NCI-H2196 (cell line): ENCODE measurements around the gene HEY2.
"Not testable (repeated sequence)": the region's sequence is repeated elsewhere in the genome, so short reads cannot be mapped to it uniquely, and the experiment has no call there.

Experiments used
- DNase-seq: peaks from one replicate; lab custom pipeline; 2025; ENCODE audit not compliant: unreplicated experiment; lab: John Stamatoyannopoulos, UW

HEY2 gene

DNA sequence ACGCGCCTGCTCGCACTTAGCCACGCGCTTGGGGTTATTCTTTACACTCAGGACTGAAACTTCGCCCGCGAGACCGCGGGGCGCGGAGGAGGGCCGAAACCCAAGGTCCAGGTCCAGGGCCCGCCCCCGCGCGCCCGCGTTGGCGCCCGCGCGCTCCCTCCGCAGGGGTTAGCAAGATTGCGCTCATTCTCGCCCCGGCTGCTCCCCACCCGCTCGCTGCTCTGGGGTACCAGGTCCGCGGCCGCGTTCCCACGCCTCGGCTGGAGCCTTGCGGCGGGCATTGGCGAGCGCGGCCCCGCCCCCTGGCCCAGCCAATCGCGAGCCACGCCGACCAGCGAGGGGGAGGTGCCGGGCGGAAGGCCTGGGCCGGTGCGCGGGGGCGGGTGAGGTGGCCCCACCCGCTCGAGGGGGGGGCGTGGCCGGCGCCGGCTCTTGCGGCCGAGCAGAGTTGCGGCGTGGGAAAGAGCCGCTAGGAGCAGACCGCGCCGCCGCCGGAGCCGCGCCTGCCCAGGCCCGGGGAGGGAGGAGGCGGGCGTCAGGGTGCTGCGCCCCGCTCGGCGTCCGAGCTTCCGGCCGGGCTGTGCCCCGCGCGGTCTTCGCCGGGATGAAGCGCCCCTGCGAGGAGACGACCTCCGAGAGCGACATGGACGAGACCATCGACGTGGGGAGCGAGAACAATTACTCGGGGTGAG is at the start of gene HEY2:
Gene HEY2, plus strand, starts transcription at position 460 of the 692 bp plus-strand sequence. Its CDS starts 145 bp downstream, at position 605.
- peak; percentile 94 for DNase-seq

DNA sequence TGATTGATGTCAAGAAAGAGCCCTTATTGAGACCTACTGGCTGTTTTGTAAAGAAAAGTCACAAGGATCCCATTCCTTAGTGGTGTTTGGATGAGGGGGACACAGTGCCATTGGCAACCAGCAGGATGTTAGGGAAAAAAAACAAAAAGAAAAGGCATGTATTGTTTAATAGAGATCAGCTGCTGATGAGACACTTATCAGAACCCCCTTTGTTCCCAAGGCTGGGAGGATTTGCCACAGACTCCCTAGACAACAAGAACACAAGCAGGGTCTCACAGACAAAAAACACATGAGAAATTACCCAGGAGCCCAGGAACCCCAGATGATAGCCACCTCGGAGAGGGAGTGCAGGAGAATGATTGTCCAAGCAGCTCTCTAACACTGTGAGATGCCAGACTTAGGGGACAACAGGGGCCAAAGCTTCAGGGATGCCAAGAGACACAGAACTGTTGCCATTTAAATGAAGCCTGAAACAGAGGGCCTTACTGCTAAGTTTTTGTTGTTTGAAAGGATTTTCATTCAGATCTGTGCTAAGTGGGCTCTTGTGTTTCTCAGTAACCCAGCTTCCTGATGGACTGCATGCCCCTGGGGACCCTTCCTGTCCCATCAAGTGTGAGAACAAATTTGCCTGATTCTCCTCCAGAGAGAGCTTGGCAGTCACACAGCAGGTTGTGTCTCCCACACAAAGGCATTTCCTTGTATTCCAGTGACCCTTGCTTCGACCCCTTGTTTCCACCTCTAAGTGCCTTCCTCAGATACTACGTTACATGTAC is 48.7 kb upstream of the HEY2 start:
- no peak for DNase-seq

DNA sequence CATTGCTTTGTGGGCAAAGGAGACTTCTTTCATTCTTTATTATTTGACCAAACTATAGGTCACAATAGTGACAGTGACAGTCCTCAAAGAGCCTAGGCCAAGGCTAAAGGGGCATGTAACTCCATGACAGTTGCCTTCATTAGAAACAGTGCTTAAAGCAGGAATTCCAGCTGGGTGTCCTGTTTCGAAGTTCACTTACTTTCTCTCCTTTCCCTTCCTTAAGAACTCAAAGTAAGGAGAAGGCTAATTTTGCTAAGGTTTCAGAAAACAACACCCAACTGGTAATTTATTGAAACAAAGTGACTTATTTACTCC is 48.1 kb upstream of the HEY2 start:
- no peak for DNase-seq

DNA sequence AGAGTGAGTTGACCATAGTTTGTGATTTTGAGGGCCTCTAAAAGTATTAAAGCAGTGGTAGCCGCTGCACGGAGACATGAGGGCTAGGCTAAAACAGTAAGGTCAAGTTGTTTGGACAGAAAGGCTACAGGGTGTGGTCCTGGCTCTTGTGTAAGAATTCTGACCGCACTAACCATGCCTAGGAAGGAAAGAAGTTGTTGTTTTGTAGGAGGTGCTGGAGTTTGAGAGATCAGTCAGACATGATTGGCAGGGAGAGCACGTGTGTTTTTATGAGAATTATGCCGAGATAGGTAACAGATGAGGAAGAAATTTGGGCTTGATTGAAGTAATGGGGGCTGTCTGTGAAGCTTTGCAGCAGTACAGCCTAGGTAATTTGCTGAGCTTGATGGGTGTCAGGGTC is 45.5 kb upstream of the HEY2 start:
- not testable (repeated sequence) for DNase-seq

DNA sequence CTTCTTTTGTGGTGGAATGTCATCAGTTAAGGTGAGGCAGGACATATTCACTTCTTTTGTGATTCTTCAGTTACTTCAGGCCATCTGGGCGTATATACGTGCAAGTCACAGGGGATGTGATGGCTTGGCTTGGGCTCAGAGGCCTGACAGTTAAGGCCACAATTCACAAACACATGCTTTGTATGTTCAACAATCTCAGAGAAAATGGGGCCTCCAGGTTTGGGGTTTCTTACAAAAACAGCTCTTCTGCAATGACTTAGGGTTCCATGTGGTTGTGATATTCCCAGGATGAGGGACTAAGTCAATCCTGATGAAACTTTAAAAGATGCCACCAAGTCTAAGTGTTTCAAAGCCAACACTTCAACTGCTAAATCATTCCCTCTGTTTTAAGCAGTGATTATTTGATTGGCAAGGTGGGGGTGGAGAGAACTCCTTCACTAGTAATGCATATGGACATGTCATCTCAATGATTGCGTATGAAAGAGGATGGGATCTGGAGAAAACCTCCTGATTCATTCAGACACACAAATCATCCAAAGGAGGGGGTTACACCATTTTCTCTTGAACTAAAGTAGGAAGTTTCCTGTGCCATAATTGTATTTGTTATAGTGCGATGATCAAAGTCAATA is 41.7 kb upstream of the HEY2 start:
- DNase-seq: no peak

DNA sequence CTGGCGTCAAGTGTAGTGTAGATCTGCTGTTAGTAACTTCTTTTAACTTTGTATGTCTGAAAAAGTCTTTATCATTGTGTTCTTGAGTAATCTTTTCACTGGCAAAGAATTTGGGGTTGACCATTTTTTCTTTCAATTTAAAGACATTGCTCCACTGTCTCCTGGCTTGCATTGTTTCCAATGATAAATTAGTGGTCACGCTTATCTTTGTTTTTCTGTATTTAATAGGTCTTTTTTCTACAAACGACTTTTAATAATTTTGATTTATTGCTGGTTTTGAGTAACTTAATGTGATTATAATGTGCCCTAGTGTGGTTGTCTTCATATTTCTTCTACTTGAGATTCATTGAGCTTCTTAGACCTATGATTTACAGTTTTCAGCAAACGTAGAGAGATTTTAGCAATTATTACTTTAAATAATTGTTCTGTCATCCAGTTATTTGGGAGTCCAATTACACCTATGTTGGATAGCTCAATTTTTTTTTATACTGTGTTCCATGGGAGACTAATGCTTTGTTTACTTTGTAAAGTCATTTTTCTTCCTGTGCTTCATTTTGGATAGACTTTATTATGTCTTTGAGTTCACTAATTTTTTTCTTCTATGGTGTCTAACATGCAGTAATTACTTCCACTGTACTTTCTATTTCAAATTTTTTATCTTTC is 38.3 kb upstream of the HEY2 start:
- no peak for DNase-seq

DNA sequence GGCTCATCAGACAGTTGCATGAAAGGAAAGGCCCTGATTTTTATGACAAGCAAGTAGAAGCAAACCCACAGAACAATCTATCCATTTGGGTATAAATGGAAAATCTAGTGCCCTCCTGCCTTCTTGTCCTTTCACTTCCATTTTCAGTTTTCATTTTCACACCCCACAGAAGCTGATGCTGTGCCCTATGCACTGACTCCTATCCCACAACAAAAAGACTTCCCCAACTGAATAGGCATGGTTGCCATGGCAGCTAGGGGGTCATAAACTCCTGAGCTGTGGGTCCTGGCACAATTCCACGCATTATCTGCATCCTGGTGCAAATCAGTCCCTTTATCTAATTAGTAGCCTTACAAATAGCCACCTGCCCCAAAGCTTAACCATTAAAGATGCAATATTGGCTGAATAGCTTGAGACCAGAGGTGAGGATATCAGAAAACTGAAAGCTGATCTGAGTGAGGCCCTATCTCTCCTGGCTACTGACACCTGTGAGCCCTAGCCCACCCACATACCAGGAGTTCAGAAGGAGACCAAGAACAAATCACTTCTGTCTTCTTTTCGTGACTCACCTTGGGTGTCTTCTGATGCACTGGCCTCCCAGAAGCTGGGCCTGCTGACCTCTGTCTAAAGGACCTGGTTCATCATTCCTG is 34.9 kb upstream of the HEY2 start:
- peak; percentile 48 for DNase-seq

DNA sequence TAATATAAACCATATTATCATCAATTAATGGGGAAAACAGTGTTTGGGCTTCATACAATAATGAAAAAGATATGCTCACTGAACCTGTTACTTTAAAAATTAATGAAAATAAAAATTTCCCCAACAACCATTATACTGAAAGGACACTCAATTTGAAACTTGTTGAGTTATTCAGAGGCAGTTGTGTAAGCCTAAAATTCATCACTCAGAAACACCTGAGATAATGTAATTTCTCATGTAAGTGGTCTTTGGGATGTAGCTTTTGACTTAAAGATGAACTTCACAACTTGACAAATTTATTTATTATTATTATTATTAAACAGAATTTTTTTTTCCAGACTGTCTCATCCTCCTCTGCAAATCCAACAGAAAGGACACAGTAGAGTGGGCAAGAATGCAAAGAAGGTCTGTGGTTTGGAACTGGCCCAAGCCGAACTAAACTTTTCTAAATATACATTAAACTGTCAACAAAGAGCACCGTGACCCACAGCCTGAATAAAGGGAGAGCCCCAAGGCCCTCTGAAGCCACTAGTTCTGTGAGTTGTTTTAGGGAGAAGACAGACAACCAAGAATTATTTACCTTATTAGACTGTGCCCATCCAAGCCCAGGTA is 32.2 kb upstream of the HEY2 start:
- DNase-seq: no peak

DNA sequence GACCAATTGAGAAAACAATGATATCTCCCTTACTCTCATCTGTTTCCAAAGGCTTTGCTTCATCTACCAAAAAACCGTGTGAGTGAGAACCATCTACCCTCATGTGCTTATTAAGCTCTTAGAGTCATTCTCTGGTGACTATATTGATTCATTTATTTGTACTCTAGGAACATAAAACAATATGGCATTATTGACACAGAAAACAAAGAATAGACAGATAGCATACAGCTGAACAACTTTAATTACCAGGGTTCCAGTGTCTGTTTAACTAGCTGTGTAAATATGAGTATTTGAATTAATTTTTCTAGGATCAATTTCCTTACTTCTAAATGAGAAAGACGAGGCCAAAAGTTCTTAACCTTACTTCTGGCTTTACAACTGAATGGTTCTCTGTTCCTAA is 31.3 kb upstream of the HEY2 start:
- DNase-seq: peak; percentile 23

DNA sequence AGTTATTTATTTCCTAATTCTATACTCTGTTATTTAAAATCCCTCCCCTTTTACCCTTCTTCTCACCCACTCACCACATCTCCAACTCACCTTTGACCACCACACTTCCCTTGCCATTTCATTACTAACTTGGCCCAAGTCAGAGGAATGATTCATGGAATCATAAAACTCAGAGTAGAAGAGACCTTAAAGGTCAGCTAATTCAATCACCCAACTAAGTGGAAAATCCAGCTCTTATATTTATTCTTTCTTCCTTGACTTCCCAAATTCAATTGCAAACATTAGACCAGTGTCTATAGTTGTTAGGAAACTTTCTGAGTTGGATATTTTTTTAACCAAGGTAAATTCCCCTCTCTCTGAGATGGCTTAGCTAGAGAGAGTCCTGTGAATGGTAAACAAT is 26.5 kb upstream of the HEY2 start:
- DNase-seq: no peak

DNA sequence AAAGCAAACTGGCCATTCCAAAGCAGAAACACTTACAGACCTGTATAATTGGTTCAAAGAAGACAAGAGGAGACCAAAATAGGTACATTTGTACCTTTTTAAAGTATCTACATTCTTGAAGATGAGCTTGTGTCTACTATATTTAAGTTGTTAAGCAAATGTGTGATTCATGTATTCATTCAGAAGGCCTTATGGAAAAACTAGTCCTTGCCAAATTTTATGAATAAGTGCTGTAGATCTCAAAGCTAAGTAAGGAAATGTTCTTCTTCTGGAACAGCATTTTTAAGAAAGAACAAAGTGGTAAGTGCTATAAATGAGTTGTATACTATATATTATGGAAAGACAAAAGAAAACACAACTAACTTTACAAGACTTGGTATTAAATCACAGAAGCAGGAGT is 22.2 kb upstream of the HEY2 start:
- no peak for DNase-seq

DNA sequence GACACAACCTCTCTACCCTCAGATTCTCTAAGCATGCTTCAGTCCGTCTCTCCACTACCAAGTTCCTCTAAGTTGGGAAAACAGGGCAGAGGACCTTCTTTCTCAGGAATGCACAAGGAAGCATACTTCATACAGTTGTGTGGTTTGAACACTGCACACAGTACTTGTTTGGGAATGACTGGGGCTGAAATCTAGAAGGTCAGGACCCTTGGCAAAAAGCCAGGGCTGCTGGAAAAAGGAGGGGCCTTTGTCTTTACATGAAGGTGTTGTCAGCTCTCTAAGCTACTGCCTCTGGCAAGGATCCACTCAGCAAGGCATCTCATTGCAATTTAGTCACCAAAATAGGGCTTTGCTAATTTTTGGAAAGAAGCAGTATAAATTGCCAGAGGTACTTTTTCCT is 20.7 kb upstream of the HEY2 start:
- DNase-seq: peak; percentile 35

DNA sequence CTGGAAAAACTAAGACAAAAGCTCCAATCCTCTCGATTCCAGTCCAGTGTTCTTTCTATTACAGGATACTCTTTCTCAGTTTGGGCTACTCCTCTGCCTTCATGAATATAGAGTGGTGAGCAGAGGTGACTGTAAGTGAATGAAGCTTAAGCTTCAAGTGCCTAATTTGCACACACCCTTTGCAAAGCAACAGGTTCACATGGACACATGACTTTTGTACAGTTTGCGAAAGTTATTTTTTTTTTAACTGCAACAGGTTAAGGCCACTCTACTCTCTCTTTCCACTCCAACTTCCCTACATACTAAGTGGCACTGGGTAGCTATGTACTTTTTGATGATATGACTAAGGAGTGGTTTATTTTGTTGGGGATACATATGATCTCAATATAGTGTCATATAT is 19.4 kb upstream of the HEY2 start:
- no peak for DNase-seq

DNA sequence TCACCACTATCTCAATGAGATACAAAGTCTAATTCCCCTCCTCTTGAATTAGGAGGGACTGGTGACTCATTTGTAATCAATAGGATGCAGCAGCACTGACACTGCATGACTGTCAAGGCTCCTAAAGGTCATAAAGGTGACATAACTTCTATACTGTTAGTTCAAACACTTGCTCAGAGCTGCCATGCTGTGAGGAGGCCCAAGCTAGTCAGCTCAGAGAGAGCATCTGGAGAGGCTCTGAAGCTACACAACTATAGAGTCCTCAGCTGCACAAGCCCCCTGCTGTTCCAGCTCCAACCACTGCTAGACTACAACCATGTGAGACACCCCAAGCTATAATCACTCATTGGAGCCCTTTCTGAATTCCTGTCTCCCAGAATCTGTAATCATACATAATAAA is 17.0 kb upstream of the HEY2 start:
- DNase-seq: no peak

DNA sequence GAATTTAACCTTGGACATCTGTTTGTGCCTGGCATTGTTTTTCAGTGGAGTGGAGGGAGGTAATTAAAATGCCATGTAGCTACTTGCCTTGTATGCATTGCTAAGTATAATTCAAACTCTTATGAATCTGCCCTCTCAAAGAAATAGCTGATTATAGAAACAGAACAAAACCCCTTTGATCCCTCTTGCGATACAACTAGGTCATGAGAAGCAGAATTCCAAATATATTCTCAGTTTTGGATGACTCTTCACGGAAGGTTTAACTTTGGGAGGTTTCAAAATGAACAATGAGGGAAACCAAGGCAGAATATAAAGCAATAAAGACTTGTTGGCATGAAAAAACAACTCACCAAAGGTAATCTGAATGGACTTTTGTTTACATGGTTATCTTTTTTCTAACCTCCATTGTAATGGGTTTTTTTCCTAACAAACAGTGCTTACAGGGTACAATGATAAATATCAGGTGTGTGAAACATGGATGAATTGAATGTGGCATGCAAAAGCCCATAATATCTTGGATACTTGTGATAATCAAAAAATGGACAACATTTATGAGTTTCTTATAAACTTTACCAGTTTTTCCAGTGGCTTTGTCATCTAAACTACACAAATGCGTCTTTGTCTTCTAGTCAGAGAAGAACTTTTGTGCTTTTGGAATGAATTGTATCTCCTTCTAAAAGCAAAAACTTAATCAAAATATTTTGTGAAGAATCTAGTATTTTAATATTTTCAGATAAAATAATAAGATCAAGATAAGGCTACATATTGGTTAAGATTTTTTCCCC is 15.7 kb upstream of the HEY2 start:
- DNase-seq: no peak

DNA sequence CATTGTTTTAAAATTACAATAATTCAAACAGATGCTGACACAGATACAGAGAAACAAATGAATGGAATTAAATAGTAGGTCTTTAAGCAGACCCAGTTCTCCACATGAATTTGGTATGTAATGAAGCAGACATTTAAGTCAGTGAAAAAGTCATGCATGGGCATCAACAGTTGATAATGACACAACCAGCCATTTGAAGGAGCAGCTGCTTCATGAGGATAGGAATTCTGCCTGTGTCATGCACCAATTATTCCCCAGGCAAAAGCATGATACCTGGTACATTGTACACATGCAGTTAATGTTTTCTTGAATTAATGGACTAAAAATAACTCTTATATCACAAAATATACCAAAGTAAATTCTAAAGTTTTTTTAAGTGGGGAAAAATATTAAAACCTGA is 11.2 kb upstream of the HEY2 start:
- no peak for DNase-seq

DNA sequence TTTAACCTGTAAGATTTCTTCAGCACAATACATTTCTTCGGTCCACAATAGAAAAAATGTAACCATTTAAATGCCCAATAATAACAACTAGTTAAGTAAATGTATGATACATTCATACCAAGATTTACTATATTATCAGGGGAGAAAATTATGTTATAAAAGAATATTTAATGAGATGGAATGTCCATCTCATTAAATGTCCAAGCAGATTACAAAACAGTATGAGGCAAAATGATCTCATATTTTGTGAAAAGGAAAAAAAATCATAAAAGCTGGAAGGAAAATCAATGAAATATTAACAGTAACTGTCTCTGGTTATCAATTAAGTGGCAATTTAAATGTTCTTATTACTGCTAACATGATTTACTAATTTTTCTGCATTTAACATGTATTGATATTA is 10.1 kb upstream of the HEY2 start:
- DNase-seq: no peak

DNA sequence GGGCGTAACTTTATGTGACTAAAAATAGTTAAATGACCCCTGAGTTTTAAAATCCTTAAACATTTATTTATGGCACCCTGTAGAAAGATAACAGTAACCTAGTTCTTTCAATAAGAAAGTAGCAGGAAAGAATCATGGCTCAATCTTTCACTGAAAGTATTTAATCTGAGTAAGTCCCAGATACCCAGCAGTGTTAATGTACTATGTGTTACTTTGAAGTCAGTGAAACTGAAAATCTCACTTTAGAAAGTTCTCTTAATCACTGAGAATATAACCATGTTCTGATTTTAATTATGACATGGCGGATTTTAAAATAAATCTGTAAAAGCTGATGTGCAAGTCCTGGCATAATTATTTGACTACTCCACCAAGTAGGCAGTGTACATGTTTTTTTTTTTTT is 8.1 kb upstream of the HEY2 start:
- DNase-seq: no peak

DNA sequence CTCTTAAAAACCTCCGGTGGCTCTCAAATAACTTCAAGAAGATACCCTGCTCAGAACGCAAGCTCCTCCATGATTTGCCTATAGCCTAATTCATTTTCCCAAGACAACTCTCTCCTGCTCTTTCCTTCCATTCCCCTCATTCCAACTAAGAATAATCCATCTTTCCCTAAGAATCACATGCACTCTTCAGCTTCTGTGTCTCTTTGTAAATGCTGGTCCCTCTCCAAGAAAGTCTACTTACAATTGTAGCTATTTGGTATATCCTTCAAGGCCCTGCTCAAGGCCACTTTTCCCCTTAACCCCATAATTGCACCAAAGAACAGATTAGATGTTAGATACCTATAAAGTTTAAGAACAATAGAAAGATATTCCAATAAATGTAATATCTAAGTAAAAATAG is 7.4 kb upstream of the HEY2 start:
- DNase-seq: no peak

DNA sequence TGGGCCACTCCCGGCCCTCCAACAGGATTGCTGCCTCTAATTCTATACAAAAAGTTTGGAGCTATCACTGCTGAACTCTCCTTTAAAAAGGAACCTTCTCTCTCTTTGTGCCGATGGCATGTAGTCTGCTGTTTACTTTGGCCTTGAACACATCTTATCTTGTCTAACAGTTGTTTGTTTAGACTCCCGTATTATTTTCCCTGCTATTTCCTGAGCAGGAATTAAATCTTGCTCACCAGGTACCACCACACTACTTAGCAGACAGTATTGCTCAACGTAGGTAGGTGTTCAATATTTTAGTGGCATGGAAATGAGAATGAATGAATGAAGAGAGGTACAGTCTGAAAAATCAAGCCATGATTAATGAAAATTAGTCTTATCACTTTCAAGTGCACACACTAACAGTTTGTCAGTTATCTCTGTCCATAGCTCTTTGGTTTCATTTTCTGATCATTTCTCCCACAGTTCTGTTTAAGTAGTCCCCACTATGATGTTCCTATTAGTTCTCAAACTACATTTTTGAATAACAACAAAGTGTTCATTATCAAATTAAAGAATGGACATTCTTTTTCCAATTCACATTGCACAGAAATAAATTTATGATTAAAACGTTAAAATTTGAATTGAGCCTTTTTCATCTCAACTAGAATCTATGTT is 6.8 kb upstream of the HEY2 start:
- DNase-seq: no peak
